Measurements from ENCODE around the gene SULT4A1.

- no peak for TF ChIP-seq BHLHE40 (IDR thresholded peaks at IDR 0.05; ENCODE audit: borderline replicate concordance)
- no peak for TF ChIP-seq TARDBP (IDR thresholded peaks at IDR 0.05)
- no peak for TF ChIP-seq FOXM1 (IDR thresholded peaks at IDR 0.05; ENCODE audit: borderline replicate concordance)
Measured at GRCh38 chr22:43851979-43852307, 10.4 kb downstream of the SULT4A1 start.

All from HEK293T (cell line).